GM23338 (cell line): Measurements from ENCODE around the gene TMEM178A. TPM values are rescaled to one million over a fixed set of nuclear protein-coding genes. Genes with fewer than 3 reads are reported as not detected.

Source experiments
- ATAC-seq: fragments of 200-7000 bp; cut with Tn5 transposase; 3 replicates; pipeline ENCODE4 v1.9.1; 2020
- DNase-seq: peaks from one replicate; pipeline ENCODE4 v3.0.0-alpha.2; 2015; ENCODE audit warnings: low spot score
- H2AFZ ChIP-seq: fragments of 200-600 bp; sonication (generic); 2 replicates; pipeline ENCODE4 v1.8.0; 2016; ENCODE audit warnings: antibody characterized with exemption, mild to moderate bottlenecking, moderate library complexity
- H3F3A ChIP-seq: fragments of 200-600 bp; sonication (generic); replicated peaks from 2 replicates; pipeline ENCODE4 v1.8.0; 2017; ENCODE audit warnings: antibody characterized with exemption, mixed run types, low read depth
- H3K27ac ChIP-seq: fragments of 200-600 bp; sonication (generic); 2 replicates; pipeline ENCODE4 v1.6.1; 2016; ENCODE audit warnings: low read depth
- H3K27me3 ChIP-seq: fragments of 200-600 bp; sonication (generic); 2 replicates; pipeline ENCODE4 v1.8.0; 2016; ENCODE audit warnings: mild to moderate bottlenecking, mixed run types, moderate library complexity; ENCODE audit not compliant: insufficient read depth
- H3K36me3 ChIP-seq: fragments of 200-600 bp; sonication (generic); 2 replicates; pipeline ENCODE4 v1.8.0; 2016; ENCODE audit warnings: mild to moderate bottlenecking; ENCODE audit not compliant: insufficient read depth
- H3K4me1 ChIP-seq: fragments of 200-600 bp; sonication (generic); 2 replicates; pipeline ENCODE4 v1.8.0; 2016; ENCODE audit warnings: mild to moderate bottlenecking, moderate library complexity; ENCODE audit not compliant: insufficient read depth
- H3K4me2 ChIP-seq: fragments of 200-600 bp; sonication (generic); 2 replicates; pipeline ENCODE4 v1.7.1; 2017; ENCODE audit warnings: mixed run types
- H3K4me3 ChIP-seq: fragments of 200-600 bp; sonication (generic); 2 replicates; pipeline ENCODE4 v1.6.1; 2016; ENCODE audit warnings: mixed run types
- H3K79me2 ChIP-seq: fragments of 200-600 bp; sonication (generic); replicated peaks from 2 replicates; pipeline ENCODE4 v1.8.0; 2017; ENCODE audit warnings: mild to moderate bottlenecking; ENCODE audit not compliant: insufficient read depth
- H3K9me2 ChIP-seq: fragments of 200-600 bp; sonication (generic); 2 replicates; pipeline ENCODE4 v1.8.0; 2017; ENCODE audit not compliant: insufficient read depth
- H4K20me1 ChIP-seq: fragments of 200-600 bp; sonication (generic); replicated peaks from 2 replicates; pipeline ENCODE4 v1.8.0; 2017; ENCODE audit warnings: mild to moderate bottlenecking; ENCODE audit not compliant: insufficient read depth
- H3K27ac Mint-ChIP-seq: 2 replicates; pipeline ENCODE4 v1.8.0; 2020; ENCODE audit warnings: inconsistent platforms, mild to moderate bottlenecking, moderate library complexity, mixed read lengths
- H3K27me3 Mint-ChIP-seq: 3 replicates; pipeline ENCODE4 v1.8.0; 2022; ENCODE audit warnings: low read depth, mild to moderate bottlenecking, moderate library complexity, mixed read lengths, inconsistent platforms; ENCODE audit not compliant: insufficient read depth, poor library complexity
- H3K36me3 Mint-ChIP-seq: 3 replicates; pipeline ENCODE4 v1.8.0; 2021; ENCODE audit warnings: low read depth, mild to moderate bottlenecking, inconsistent platforms, moderate library complexity, mixed read lengths
- H3K4me1 Mint-ChIP-seq: 3 replicates; pipeline ENCODE4 v1.8.0; 2020; ENCODE audit warnings: mild to moderate bottlenecking, inconsistent platforms, mixed read lengths
- H3K4me3 Mint-ChIP-seq: 3 replicates; pipeline ENCODE4 v1.8.0; 2021; ENCODE audit warnings: moderate library complexity, mild to moderate bottlenecking, inconsistent platforms, mixed read lengths
- H3K9me3 Mint-ChIP-seq: 3 replicates; pipeline ENCODE4 v1.8.0; 2020; ENCODE audit warnings: moderate library complexity, mild to moderate bottlenecking, inconsistent platforms, mixed read lengths
- CREB1 ChIP-seq: fragments of 250-450 bp; sonication (Bioruptor Pico); IDR thresholded peaks from 2 replicates; pipeline ENCODE4 v1.5.0; 2020; ENCODE audit warnings: low read depth, mild to moderate bottlenecking, moderate library complexity
- EZH2 ChIP-seq: fragments of 200-600 bp; sonication (generic); IDR thresholded peaks from one replicate; pipeline ENCODE4 v1.8.0; 2017; ENCODE audit warnings: antibody characterized with exemption, mild to moderate bottlenecking, low read depth; ENCODE audit not compliant: unreplicated experiment
- EZH2phosphoT487 ChIP-seq: fragments of 200-600 bp; sonication (generic); IDR thresholded peaks from one replicate; pipeline ENCODE4 v1.8.1; 2018; ENCODE audit warnings: antibody characterized with exemption; ENCODE audit not compliant: unreplicated experiment
- JUNB ChIP-seq: IDR thresholded peaks from one replicate; pipeline ENCODE4 v1.6.1; 2016; ENCODE audit warnings: antibody characterized with exemption; ENCODE audit not compliant: unreplicated experiment
- NANOG ChIP-seq: IDR thresholded peaks from 2 replicates; pipeline ENCODE4 v1.6.1; 2016; ENCODE audit warnings: antibody characterized with exemption, borderline replicate concordance
- STAT1 ChIP-seq: IDR thresholded peaks from one replicate; pipeline ENCODE4 v1.6.1; 2016; ENCODE audit warnings: antibody characterized with exemption; ENCODE audit not compliant: unreplicated experiment
- ZNF114 ChIP-seq: fragments of 250-450 bp; sonication (Bioruptor Pico); IDR thresholded peaks from 2 replicates; pipeline ENCODE4 v1.5.0; 2020; ENCODE audit warnings: mild to moderate bottlenecking, moderate library complexity
- ZNF331 ChIP-seq: fragments of 250-450 bp; sonication (Bioruptor Pico); IDR thresholded peaks from 2 replicates; pipeline ENCODE4 v1.5.0; 2020; ENCODE audit warnings: low read depth, mild to moderate bottlenecking, moderate library complexity
- polyA plus RNA-seq: library from polyadenylated mRNA; unstranded; fragments of >200 nt; fragmentation: Nextera tagmentation; extraction: Ambion mirVana; gene quantifications from 2 replicates; pipeline ENCODE4 v1.2.1, GENCODE V29; 2016
- total RNA-seq: library from RNA; depleted of rRNA; stranded (reverse); fragments of >200 nt; shearing (Covaris generic); gene quantifications from 2 replicates; pipeline ENCODE4 v1.2.3, GENCODE V29; 2014
- TF ChIP-seq, protein P1 (sequence below), 2 experiments: fragments of 200-600 bp in 1 of 2; sonication (generic) in 1 of 2; conservative IDR thresholded peaks; 2 replicates each; pipeline versions ENCODE4 v1.5.1 to v1.6.1; 2016 to 2017; ENCODE audit warnings: antibody characterized with exemption in 2 of 2, low read depth in 2 of 2, mild to moderate bottlenecking in 2 of 2, moderate library complexity in 1 of 2
- TF ChIP-seq, protein P2 (sequence below): fragments of 250-450 bp; sonication (Bioruptor Pico); IDR thresholded peaks from 2 replicates; pipeline ENCODE4 v1.5.0; 2020; ENCODE audit warnings: mild to moderate bottlenecking, moderate library complexity
- TF ChIP-seq, protein P3 (sequence below): IDR thresholded peaks from 2 replicates; pipeline ENCODE4 v1.6.1; 2016; ENCODE audit warnings: antibody characterized with exemption

TMEM178A gene
- total and polyA plus RNA-seq, 2 experiments from 2014 or later = 10.3 to 12.3 TPM

GRCh38 chr2:39688181-39688580, 22.5 kb downstream of the TMEM178A start:
- no peak overlapping the region for H3K27ac ChIP-seq
- Mint-ChIP-seq H3K27ac (no peak overlapping the region), H3K27me3 (no peaks in the 10 kb centered on the region), H3K4me1 (peaks cover 19% of the 10 kb centered on the region), H3K36me3 (peaks cover 5% of the 10 kb centered on the region; the same call in 2 of the 3 replicates), H3K9me3 (peaks cover 4% of the 10 kb centered on the region), H3K4me3 (no peak overlapping the region)
- ATAC-seq (no peak), DNase-seq (no peak)
- H3K79me2 ChIP-seq = no peaks in the 10 kb centered on the region; the same call in 1 of the 2 replicates
- H3K27me3 ChIP-seq = no peaks in the 10 kb centered on the region
- no peak for TF ChIP-seq ZNF331
- no peak for TF ChIP-seq STAT1
- no peak for TF ChIP-seq EZH2phosphoT487
- no peak for TF ChIP-seq CREB1 (CRISPR knock-in tag)
- no peak for TF ChIP-seq NANOG
- TF ChIP-seq, protein P1, sequence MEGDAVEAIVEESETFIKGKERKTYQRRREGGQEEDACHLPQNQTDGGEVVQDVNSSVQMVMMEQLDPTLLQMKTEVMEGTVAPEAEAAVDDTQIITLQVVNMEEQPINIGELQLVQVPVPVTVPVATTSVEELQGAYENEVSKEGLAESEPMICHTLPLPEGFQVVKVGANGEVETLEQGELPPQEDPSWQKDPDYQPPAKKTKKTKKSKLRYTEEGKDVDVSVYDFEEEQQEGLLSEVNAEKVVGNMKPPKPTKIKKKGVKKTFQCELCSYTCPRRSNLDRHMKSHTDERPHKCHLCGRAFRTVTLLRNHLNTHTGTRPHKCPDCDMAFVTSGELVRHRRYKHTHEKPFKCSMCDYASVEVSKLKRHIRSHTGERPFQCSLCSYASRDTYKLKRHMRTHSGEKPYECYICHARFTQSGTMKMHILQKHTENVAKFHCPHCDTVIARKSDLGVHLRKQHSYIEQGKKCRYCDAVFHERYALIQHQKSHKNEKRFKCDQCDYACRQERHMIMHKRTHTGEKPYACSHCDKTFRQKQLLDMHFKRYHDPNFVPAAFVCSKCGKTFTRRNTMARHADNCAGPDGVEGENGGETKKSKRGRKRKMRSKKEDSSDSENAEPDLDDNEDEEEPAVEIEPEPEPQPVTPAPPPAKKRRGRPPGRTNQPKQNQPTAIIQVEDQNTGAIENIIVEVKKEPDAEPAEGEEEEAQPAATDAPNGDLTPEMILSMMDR (conservative IDR thresholded peaks at IDR 0.05; ENCODE audit: low read depth in 2 of 2) = no peak
- TF ChIP-seq, protein P2, sequence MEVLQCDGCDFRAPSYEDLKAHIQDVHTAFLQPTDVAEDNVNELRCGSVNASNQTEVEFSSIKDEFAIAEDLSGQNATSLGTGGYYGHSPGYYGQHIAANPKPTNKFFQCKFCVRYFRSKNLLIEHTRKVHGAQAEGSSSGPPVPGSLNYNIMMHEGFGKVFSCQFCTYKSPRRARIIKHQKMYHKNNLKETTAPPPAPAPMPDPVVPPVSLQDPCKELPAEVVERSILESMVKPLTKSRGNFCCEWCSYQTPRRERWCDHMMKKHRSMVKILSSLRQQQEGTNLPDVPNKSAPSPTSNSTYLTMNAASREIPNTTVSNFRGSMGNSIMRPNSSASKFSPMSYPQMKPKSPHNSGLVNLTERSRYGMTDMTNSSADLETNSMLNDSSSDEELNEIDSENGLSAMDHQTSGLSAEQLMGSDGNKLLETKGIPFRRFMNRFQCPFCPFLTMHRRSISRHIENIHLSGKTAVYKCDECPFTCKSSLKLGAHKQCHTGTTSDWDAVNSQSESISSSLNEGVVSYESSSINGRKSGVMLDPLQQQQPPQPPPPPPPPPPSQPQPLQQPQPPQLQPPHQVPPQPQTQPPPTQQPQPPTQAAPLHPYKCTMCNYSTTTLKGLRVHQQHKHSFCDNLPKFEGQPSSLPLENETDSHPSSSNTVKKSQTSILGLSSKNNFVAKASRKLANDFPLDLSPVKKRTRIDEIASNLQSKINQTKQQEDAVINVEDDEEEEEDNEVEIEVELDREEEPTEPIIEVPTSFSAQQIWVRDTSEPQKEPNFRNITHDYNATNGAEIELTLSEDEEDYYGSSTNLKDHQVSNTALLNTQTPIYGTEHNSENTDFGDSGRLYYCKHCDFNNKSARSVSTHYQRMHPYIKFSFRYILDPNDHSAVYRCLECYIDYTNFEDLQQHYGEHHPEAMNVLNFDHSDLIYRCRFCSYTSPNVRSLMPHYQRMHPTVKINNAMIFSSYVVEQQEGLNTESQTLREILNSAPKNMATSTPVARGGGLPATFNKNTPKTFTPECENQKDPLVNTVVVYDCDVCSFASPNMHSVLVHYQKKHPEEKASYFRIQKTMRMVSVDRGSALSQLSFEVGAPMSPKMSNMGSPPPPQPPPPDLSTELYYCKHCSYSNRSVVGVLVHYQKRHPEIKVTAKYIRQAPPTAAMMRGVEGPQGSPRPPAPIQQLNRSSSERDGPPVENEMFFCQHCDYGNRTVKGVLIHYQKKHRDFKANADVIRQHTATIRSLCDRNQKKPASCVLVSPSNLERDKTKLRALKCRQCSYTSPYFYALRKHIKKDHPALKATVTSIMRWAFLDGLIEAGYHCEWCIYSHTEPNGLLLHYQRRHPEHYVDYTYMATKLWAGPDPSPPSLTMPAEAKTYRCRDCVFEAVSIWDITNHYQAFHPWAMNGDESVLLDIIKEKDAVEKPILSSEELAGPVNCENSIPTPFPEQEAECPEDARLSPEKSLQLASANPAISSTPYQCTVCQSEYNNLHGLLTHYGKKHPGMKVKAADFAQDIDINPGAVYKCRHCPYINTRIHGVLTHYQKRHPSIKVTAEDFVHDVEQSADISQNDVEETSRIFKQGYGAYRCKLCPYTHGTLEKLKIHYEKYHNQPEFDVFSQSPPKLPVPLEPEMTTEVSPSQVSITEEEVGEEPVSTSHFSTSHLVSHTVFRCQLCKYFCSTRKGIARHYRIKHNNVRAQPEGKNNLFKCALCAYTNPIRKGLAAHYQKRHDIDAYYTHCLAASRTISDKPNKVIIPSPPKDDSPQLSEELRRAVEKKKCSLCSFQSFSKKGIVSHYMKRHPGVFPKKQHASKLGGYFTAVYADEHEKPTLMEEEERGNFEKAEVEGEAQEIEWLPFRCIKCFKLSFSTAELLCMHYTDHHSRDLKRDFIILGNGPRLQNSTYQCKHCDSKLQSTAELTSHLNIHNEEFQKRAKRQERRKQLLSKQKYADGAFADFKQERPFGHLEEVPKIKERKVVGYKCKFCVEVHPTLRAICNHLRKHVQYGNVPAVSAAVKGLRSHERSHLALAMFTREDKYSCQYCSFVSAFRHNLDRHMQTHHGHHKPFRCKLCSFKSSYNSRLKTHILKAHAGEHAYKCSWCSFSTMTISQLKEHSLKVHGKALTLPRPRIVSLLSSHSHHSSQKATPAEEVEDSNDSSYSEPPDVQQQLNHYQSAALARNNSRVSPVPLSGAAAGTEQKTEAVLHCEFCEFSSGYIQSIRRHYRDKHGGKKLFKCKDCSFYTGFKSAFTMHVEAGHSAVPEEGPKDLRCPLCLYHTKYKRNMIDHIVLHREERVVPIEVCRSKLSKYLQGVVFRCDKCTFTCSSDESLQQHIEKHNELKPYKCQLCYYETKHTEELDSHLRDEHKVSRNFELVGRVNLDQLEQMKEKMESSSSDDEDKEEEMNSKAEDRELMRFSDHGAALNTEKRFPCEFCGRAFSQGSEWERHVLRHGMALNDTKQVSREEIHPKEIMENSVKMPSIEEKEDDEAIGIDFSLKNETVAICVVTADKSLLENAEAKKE (CRISPR knock-in tag) = no peak
- TF ChIP-seq ZNF114 (CRISPR knock-in tag) = no peak
- TF ChIP-seq JUNB = no peak
- TF ChIP-seq, protein P3, sequence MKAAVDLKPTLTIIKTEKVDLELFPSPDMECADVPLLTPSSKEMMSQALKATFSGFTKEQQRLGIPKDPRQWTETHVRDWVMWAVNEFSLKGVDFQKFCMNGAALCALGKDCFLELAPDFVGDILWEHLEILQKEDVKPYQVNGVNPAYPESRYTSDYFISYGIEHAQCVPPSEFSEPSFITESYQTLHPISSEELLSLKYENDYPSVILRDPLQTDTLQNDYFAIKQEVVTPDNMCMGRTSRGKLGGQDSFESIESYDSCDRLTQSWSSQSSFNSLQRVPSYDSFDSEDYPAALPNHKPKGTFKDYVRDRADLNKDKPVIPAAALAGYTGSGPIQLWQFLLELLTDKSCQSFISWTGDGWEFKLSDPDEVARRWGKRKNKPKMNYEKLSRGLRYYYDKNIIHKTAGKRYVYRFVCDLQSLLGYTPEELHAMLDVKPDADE = no peak
- no peak for TF ChIP-seq EZH2
- no peaks in the 10 kb centered on the region for H3F3A ChIP-seq
- no peak overlapping the region for H2AFZ ChIP-seq
- no peak overlapping the region for H3K4me2 ChIP-seq
- peaks cover 24% of the 10 kb centered on the region for H3K4me1 ChIP-seq
- H4K20me1 ChIP-seq = no peaks in the 10 kb centered on the region
- no peaks in the 10 kb centered on the region for H3K36me3 ChIP-seq
- H3K9me2 ChIP-seq = no peaks in the 10 kb centered on the region; the same call in 1 of the 2 replicates
- H3K4me3 ChIP-seq = no peak overlapping the region
